Suprapubic skin (tissue), 3 donors: ENCODE data around the gene NFKBIA.

Source experiments
- POLR2AphosphoS5 ChIP-seq, 3 donors: sonication (generic); formaldehyde crosslinking; IDR thresholded peaks; one replicate each; pipeline ENCODE4 v1.6.1; 2017; ENCODE audit warnings: antibody characterized with exemption in 3 of 3
- TF ChIP-seq, protein P1 (sequence below), 2 donors: fragments of 200-600 bp in 1 of 2; fragments of 450-650 bp in 1 of 2; sonication (generic) in 1 of 2; IDR thresholded peaks; one replicate each; pipeline ENCODE4 v1.5.1; 2016 to 2019; ENCODE audit warnings: antibody characterized with exemption in 2 of 2, mild to moderate bottlenecking in 1 of 2, moderate library complexity in 1 of 2

DNA sequence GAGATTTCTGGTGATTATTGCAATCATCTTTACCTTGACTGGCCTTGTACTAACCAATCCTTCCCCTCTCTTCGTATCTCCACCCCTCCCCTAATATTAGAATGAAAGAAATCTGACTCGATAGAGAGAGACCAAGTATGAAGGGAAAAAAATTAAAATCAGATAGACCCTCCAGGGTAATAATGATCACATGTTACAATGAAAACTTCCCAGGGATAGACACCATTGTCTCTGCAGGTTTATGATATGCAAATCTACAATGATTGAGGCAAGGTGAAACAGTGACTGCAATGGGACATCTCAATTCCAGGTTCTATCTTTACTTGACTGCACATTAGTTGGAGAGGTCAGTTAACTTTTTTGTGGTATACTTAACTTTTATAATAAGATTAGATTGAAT lies 1.5 kb upstream of the NFKBIA start:
- no peak for TF ChIP-seq POLR2AphosphoS5 (IDR thresholded peaks at IDR 0.05)
- TF ChIP-seq, protein P1, sequence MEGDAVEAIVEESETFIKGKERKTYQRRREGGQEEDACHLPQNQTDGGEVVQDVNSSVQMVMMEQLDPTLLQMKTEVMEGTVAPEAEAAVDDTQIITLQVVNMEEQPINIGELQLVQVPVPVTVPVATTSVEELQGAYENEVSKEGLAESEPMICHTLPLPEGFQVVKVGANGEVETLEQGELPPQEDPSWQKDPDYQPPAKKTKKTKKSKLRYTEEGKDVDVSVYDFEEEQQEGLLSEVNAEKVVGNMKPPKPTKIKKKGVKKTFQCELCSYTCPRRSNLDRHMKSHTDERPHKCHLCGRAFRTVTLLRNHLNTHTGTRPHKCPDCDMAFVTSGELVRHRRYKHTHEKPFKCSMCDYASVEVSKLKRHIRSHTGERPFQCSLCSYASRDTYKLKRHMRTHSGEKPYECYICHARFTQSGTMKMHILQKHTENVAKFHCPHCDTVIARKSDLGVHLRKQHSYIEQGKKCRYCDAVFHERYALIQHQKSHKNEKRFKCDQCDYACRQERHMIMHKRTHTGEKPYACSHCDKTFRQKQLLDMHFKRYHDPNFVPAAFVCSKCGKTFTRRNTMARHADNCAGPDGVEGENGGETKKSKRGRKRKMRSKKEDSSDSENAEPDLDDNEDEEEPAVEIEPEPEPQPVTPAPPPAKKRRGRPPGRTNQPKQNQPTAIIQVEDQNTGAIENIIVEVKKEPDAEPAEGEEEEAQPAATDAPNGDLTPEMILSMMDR (IDR thresholded peaks at IDR 0.05): no peak
